NB4 (cell line): ENCODE results near the gene HRH1.
A peak's percentile ranks its signal among the peaks of the same experiment; 100 is the strongest.

Experiments
- DNase-seq: peaks from one replicate; pipeline ENCODE4 v3.0.0; 2010; ENCODE audit warnings: low read depth
- H3K4me3 ChIP-seq: one replicate; pipeline ENCODE4 v1.5.1; 2011; ENCODE audit warnings: mild to moderate bottlenecking, low read depth, low read length, moderate library complexity
- CTCF ChIP-seq: IDR thresholded peaks from one replicate; pipeline ENCODE4 v1.5.1; 2012; ENCODE audit warnings: low read depth, low read length
- MYC ChIP-seq: IDR thresholded peaks from 2 replicates; pipeline ENCODE4 v1.6.1; 2011; ENCODE audit warnings: low read depth, low read length
- POLR2A ChIP-seq: IDR thresholded peaks from 2 replicates; pipeline ENCODE4 v1.6.1; 2011; ENCODE audit warnings: mild to moderate bottlenecking; ENCODE audit not compliant: insufficient read length; ENCODE audit errors: extremely low read depth
- TF ChIP-seq, protein P1 (sequence below): IDR thresholded peaks from 2 replicates; pipeline ENCODE4 v1.6.1; 2011; ENCODE audit warnings: low read depth, low read length

Gene HRH1

GRCh38 chr3:11287404-11287803 is 133.1 kb downstream of the HRH1 start:
- no peak for DNase-seq
- peak overlapping the region; percentile 4 for H3K4me3 ChIP-seq
- TF ChIP-seq POLR2A (no peak), CTCF (no peak), MYC (no peak)
- TF ChIP-seq, protein P1, sequence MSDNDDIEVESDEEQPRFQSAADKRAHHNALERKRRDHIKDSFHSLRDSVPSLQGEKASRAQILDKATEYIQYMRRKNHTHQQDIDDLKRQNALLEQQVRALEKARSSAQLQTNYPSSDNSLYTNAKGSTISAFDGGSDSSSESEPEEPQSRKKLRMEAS = no peak

GRCh38 chr3:11288021-11288491 is 133.8 kb downstream of the HRH1 start:
- peak overlapping the region; percentile 25 for H3K4me3 ChIP-seq
- TF ChIP-seq POLR2A (no peak), CTCF (no peak), MYC (no peak)
- TF ChIP-seq, protein P1 = no peak
- DNase-seq = peak; percentile 39

DNA sequence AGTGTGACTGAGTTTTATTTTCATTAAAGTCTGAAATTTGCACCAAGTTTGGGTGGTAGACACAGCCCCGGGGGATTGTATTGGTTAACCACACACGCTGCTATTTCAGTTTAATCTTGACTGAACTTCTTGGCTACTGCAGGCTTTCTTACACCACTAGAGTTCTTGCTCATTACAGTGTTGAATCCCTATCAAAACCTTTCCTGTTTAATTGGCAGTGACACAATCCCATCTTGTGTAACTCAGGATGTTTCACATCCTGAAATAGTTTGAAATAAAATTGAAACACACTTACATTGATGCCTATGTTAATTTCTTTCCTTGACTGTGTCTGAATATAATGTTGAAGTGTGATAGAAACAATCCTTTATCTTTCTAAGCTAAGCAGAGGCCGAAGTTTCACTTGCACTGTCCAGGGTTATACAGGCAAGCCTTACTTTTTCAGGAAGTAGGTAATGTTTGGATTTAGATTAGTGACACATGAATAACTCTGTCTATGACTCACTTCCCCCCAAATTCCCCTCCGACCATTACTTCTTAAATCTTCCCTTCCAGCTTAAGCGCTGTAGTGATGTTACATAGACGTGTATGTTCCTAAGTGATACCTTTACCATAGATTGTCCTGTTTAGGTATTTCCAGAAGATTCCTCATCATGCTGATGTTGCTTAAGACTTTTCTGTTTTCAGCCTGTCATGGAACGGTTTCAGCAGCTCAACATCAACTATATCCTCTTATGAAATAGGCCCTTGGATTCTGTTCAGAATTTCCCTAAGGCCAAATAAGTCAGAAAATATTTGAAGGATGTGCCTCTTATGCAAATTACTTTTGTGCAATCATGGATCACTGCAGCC is 134.7 kb downstream of the HRH1 start:
- peak overlapping the region; percentile 25 for H3K4me3 ChIP-seq

GRCh38 chr3:11289864-11290263 is 135.6 kb downstream of the HRH1 start:
- DNase-seq = no peak
- TF ChIP-seq, protein P1 = no peak
- TF ChIP-seq POLR2A (no peak), MYC (no peak), CTCF (no peak)

More for the DNA sequence above, 134.7 kb downstream of the HRH1 start:
- peak; percentile 93 for DNase-seq
- TF ChIP-seq POLR2A (no peak), MYC (no peak), CTCF (no peak)
- TF ChIP-seq, protein P1 = no peak

GRCh38 chr3:11290743-11291680 is 136.7 kb downstream of the HRH1 start:
- H3K4me3 ChIP-seq = no peak overlapping the region
- DNase-seq = peak; percentile 69
- TF ChIP-seq, protein P1 = no peak
- no peak for TF ChIP-seq CTCF
- TF ChIP-seq POLR2A = no peak
- no peak for TF ChIP-seq MYC

More at GRCh38 chr3:11289864-11290263, 135.6 kb downstream of the HRH1 start:
- H3K4me3 ChIP-seq = peak overlapping the region; percentile 12
